HG03439 (cell line): ENCODE data around the gene PCNX1.

Experiments
- ATAC-seq: cut with Tn5 transposase; IDR thresholded peaks from one replicate; pipeline ENCODE4 v1.9.1; 2021; ENCODE audit warnings: mild to moderate bottlenecking, moderate library complexity; ENCODE audit not compliant: unreplicated experiment

The PCNX1 gene

GRCh38 chr14:70887737-70888499 lies 19.3 kb upstream of the PCNX1 start:
- ATAC-seq, result no peak

GRCh38 chr14:70888681-70889175 lies 18.5 kb upstream of the PCNX1 start:
- no peak for ATAC-seq

- no peak for ATAC-seq
Observed at GRCh38 chr14:70889555-70889954, 17.7 kb upstream of the PCNX1 start.

- ATAC-seq, result no peak
Observed at GRCh38 chr14:70890826-70891659, 16.2 kb upstream of the PCNX1 start.

GRCh38 chr14:70891737-70892136 lies 15.5 kb upstream of the PCNX1 start:
- ATAC-seq, result no peak

GRCh38 chr14:70893062-70893845 lies 14.0 kb upstream of the PCNX1 start:
- no peak for ATAC-seq

GRCh38 chr14:70893858-70894291 lies 13.4 kb upstream of the PCNX1 start:
- ATAC-seq, result no peak

- ATAC-seq, result no peak
Observed at GRCh38 chr14:70894868-70895267, 12.4 kb upstream of the PCNX1 start.

DNA sequence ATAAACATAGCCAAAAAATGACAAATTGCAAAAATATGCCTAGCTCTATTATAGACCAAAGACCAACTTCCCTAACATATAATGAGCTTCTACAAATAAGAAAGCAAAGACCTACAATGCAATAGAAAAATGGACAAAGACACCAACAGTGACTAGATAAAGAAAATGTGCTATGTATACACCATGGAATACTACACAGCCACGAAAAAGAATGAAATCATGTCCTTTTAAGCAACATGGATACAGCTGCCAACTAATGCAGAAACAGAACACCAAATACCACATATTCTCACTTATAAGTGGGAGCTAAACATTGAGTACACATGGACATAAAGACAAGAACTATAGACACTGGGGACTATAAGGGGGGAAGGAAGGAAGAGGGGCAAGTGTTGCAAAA lies 10.9 kb upstream of the PCNX1 start:
- ATAC-seq, result no peak

GRCh38 chr14:70896981-70897380 lies 10.3 kb upstream of the PCNX1 start:
- no peak for ATAC-seq

GRCh38 chr14:70897464-70897863 lies 9.8 kb upstream of the PCNX1 start:
- no peak for ATAC-seq

- no peak for ATAC-seq
Observed at GRCh38 chr14:70898111-70898745, 9.0 kb upstream of the PCNX1 start.

GRCh38 chr14:70901269-70901668 lies 6.0 kb upstream of the PCNX1 start:
- ATAC-seq, result no peak

DNA sequence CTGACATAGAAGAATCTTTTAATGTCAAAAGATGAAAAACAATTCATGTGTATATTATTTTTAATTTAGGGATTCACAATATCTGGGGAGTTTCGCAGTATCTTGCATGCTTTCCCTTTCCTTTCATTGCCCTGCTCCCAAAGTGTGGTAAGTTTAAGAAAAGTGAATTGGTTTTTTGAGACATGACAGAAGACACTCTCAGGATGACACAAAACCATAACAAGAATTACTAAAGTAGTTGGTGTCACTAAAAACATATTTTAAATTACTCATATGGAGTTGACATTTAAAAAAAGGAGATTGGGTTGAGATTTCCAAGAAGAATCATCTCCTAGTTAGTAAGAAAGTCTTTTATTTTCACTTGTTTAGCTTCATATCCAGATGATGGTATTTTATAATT lies 5.1 kb upstream of the PCNX1 start:
- no peak for ATAC-seq

GRCh38 chr14:70904373-70904772 lies 2.9 kb upstream of the PCNX1 start:
- ATAC-seq, result no peak

DNA sequence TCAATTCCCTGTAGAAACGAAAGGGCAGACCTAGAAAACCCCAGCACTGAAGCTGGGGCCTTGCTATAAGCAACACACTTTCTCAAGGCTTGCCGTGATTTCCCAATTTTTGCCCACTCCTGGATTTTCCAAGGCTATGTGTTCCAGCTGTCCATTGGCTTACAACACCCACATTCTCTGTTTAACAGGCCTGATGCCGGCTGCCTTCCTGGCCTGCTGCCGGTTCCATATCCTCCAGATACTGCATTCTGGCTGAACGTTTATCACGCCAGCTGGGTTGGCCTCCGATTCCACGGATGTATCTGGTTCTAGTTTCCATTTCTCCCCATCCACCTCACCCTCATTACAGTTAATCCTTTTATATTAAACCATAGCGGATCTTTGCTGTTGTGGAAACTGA lies 2.0 kb upstream of the PCNX1 start:
- ATAC-seq, result no peak

- ATAC-seq, result peak; percentile 1
Observed at GRCh38 chr14:70906793-70907175, 475 bp upstream of the PCNX1 start.

GRCh38 chr14:70907996-70908934 lies 1.0 kb downstream of the PCNX1 start:
- peak; percentile 49 for ATAC-seq

- no peak for ATAC-seq
Observed at GRCh38 chr14:70908935-70909641, 1.8 kb downstream of the PCNX1 start.
